ENCODE results near the gene FHL1.

FHL1 gene

GRCh38 chrX:136112286-136112685, 35.0 kb upstream of the FHL1 start:
- H3K4me1 ChIP-seq (ENCODE audit: low read length): no peaks in the 10 kb centered on the region
- H3K27me3 ChIP-seq (ENCODE audit: low read depth, low read length): no peaks in the 10 kb centered on the region
- no peak overlapping the region for H3K9ac ChIP-seq (ENCODE audit: low read length)
- H3K36me3 ChIP-seq (replicated peaks; ENCODE audit: low read depth, low read length): no peaks in the 10 kb centered on the region
- H3K4me2 ChIP-seq (ENCODE audit: low read length): no peak overlapping the region
- H4K20me1 ChIP-seq (ENCODE audit: insufficient read depth, low read length): no peaks in the 10 kb centered on the region
- no peak overlapping the region for H2AFZ ChIP-seq (ENCODE audit: low read depth, low read length)
- no peak overlapping the region for H3K4me3 ChIP-seq (ENCODE audit: low read length)
- TF ChIP-seq CTCF (IDR thresholded peaks at IDR 0.05; ENCODE audit: low read depth, low read length) (no peak), EZH2phosphoT487 (IDR thresholded peaks at IDR 0.05; ENCODE audit: low read depth) (no peak)
- H3K9me3 ChIP-seq (ENCODE audit: insufficient read depth, low read length): no peaks in the 10 kb centered on the region
- no peak overlapping the region for H3K27ac ChIP-seq (ENCODE audit: low read length)
- H3K79me2 ChIP-seq (ENCODE audit: low read length): no peaks in the 10 kb centered on the region

GRCh38 chrX:136112778-136113177, 34.6 kb upstream of the FHL1 start:
- Histone ChIP-seq H3K27me3 (ENCODE audit: low read depth, low read length) (no peaks in the 10 kb centered on the region), H3K79me2 (ENCODE audit: low read length) (no peaks in the 10 kb centered on the region), H3K4me2 (ENCODE audit: low read length) (no peak overlapping the region), H4K20me1 (ENCODE audit: insufficient read depth, low read length) (no peaks in the 10 kb centered on the region), H3K9ac (ENCODE audit: low read length) (no peak overlapping the region), H3K9me3 (ENCODE audit: insufficient read depth, low read length) (no peaks in the 10 kb centered on the region), H2AFZ (ENCODE audit: low read depth, low read length) (no peak overlapping the region), H3K36me3 (replicated peaks; ENCODE audit: low read depth, low read length) (no peaks in the 10 kb centered on the region), H3K4me3 (ENCODE audit: low read length) (no peak overlapping the region), H3K27ac (ENCODE audit: low read length) (no peak overlapping the region), H3K4me1 (ENCODE audit: low read length) (no peaks in the 10 kb centered on the region)
- TF ChIP-seq CTCF (IDR thresholded peaks at IDR 0.05; ENCODE audit: low read depth, low read length) (no peak), EZH2phosphoT487 (IDR thresholded peaks at IDR 0.05; ENCODE audit: low read depth) (no peak)

GRCh38 chrX:136115126-136115903, 32.0 kb upstream of the FHL1 start:
- Histone ChIP-seq H3K4me2 (ENCODE audit: low read length) (no peak overlapping the region), H3K9me3 (ENCODE audit: insufficient read depth, low read length) (no peaks in the 10 kb centered on the region), H3K9ac (ENCODE audit: low read length) (no peak overlapping the region), H3K36me3 (replicated peaks; ENCODE audit: low read depth, low read length) (no peaks in the 10 kb centered on the region), H4K20me1 (ENCODE audit: insufficient read depth, low read length) (no peaks in the 10 kb centered on the region), H3K4me3 (ENCODE audit: low read length) (no peak overlapping the region), H2AFZ (ENCODE audit: low read depth, low read length) (no peak overlapping the region), H3K79me2 (ENCODE audit: low read length) (no peaks in the 10 kb centered on the region), H3K4me1 (ENCODE audit: low read length) (no peaks in the 10 kb centered on the region), H3K27ac (ENCODE audit: low read length) (no peak overlapping the region), H3K27me3 (ENCODE audit: low read depth, low read length) (no peaks in the 10 kb centered on the region)
- no peak for TF ChIP-seq EZH2phosphoT487 (IDR thresholded peaks at IDR 0.05; ENCODE audit: low read depth)
- TF ChIP-seq CTCF (IDR thresholded peaks at IDR 0.05; ENCODE audit: low read depth, low read length): no peak

- H3K27ac ChIP-seq (ENCODE audit: low read length): no peak overlapping the region
- no peaks in the 10 kb centered on the region for H4K20me1 ChIP-seq (ENCODE audit: insufficient read depth, low read length)
- H3K4me1 ChIP-seq (ENCODE audit: low read length): no peaks in the 10 kb centered on the region
- no peak overlapping the region for H3K4me2 ChIP-seq (ENCODE audit: low read length)
- H3K27me3 ChIP-seq (ENCODE audit: low read depth, low read length): no peaks in the 10 kb centered on the region
- H3K36me3 ChIP-seq (replicated peaks; ENCODE audit: low read depth, low read length): no peaks in the 10 kb centered on the region
- H2AFZ ChIP-seq (ENCODE audit: low read depth, low read length): no peak overlapping the region
- H3K9me3 ChIP-seq (ENCODE audit: insufficient read depth, low read length): no peaks in the 10 kb centered on the region
- H3K79me2 ChIP-seq (ENCODE audit: low read length): no peaks in the 10 kb centered on the region
- H3K9ac ChIP-seq (ENCODE audit: low read length): no peak overlapping the region
- TF ChIP-seq EZH2phosphoT487 (IDR thresholded peaks at IDR 0.05; ENCODE audit: low read depth) (no peak), CTCF (IDR thresholded peaks at IDR 0.05; ENCODE audit: low read depth, low read length) (no peak)
- no peak overlapping the region for H3K4me3 ChIP-seq (ENCODE audit: low read length)
These were observed 31.4 kb upstream of the FHL1 start for GRCh38 chrX:136115904-136116297.
